Liver (tissue), 3 donors: Measurements from ENCODE around the gene TERT.

ENCODE experiments used
- CTCF ChIP-seq: fragments of 150-350 bp; IDR thresholded peaks from 2 replicates; pipeline ENCODE4 v1.5.1; 2017; ENCODE audit warnings: improper control_type of control experiment, low read depth, low read length; ENCODE audit not compliant: missing input control
- MAX ChIP-seq: IDR thresholded peaks from 2 replicates; pipeline ENCODE4 v1.6.1; 2016; ENCODE audit warnings: antibody characterized with exemption
- REST ChIP-seq: IDR thresholded peaks from 2 replicates; pipeline ENCODE4 v1.6.1; 2016; ENCODE audit warnings: antibody characterized with exemption, mild to moderate bottlenecking
- TAF1 ChIP-seq: conservative IDR thresholded peaks from 2 replicates; pipeline ENCODE4 v1.6.1; 2016; ENCODE audit warnings: antibody characterized with exemption, mild to moderate bottlenecking
- ZBTB33 ChIP-seq: IDR thresholded peaks from 2 replicates; pipeline ENCODE4 v1.6.1; 2016; ENCODE audit warnings: antibody characterized with exemption
- donor health status: healthy.
- donor health status: healthy.

GRCh38 chr5:1311439-1312055 lies 16.7 kb upstream of the TERT start:
- no peak for TF ChIP-seq CTCF
- TF ChIP-seq MAX: no peak
- no peak for TF ChIP-seq TAF1
- TF ChIP-seq ZBTB33: no peak
- no peak for TF ChIP-seq REST
